Left renal cortex interstitium (tissue), 4 donors: ENCODE results near the gene NAA15. TPM values are rescaled to one million over a fixed set of nuclear protein-coding genes. Genes with fewer than 3 reads are reported as not detected.
"Not testable (repeated sequence)": the region's sequence is repeated elsewhere in the genome, so short reads cannot be mapped to it uniquely, and the experiment has no call there.

Experiments
- DNase-seq, 4 donors: peaks; one replicate each; pipeline ENCODE4 v3.0.0-alpha.2; 2013; ENCODE audit warnings: low read depth in 4 of 4, low spot score in 2 of 4, missing footprints in 1 of 4
- polyA plus RNA-seq, 4 donors: library from polyadenylated mRNA; unstranded; fragments of 120-200 nt; gene quantifications; one replicate each; pipeline ENCODE4 v1.2.1, GENCODE V29; 2013; ENCODE audit not compliant: insufficient read length in 4 of 4

The NAA15 gene
- polyA plus RNA-seq, 4 donors, result 29.3 to 38.3 (median 35.2) TPM

DNA sequence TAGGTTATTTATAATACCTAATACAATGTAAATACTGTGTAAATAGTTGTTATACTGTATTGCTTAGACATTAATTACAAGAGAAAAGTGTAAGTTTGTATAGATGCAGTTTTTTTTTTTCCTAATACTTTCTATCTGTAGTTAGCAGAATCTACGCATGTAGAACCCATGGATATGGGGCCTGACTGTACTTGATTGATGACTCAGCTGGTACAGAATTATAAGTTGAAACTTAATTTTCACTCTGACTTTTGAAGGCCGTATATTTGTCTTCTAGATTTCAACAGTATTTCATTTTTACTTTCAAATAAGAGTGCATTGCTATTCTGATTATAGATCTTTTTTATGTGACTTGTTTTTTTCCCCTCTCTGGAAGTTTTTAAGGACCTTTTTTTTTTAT lies 31.7 kb downstream of the NAA15 start:
- DNase-seq, result no peak

DNA sequence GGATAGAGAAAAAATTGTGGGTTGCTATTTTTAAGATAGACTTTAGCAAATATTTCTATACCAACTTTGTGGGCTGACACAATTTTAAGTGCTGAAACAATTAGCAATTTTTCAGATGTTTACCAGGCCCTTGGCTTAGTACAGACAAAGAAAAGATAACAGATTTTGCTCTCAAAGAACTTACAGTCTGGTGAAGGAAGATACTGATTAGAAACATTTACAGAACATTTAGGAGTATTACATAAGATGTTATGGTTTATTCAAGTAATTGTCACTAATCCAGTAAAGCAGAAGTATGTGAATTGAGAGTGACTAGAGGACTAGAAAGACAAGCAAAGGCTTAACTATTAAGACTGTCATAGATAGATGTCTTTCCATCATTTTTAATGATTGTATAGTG lies 36.3 kb downstream of the NAA15 start:
- no peak for DNase-seq

DNA sequence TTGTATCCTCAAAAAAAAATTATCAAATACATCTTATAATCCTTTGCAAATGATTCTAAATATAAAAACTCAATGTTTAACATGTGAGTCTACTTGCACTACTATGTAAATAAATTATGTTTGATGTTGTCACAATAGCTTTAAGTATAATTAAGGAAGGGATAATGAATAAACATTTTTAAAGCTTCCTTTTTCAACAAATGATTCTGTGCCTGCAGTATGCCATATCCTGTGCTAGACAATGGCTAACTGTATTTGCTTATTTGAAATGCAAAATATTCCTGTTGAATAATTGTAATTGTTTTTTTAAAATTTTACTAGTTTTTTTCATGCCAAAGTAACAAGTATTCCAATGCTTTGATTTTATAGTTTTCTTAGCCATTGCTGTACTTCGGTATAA lies 60.0 kb downstream of the NAA15 start:
- no peak for DNase-seq

DNA sequence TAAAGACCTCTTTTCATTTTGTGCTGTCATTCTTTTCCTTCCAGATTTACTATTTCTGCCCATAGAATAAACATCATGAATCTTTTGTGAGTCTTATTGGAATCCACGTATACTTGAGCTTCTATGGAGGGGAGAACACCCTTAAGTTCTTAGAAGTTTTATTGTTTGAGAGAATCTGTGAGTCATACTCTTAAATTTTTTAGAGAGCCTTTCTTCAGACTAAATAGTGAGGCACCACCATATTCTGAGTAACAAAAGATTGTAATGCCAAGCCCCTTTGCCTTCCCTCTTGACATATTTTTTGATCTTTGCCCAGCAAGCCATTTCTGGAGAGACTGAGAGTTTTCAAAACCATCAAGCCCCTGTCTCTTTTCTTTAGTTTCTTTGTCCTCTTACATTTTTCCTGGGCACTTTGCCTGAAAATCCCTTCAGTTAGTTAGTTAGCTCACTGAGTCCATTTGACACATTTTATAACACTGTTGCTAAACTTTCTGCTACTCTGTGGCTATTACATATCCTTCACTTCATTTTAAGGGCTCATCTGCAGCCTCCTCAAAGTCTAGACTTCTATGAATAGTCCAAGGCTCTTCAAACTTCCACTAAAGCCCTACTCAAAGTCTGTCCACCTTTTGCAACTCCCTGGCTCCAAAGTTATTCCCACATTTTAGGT lies 66.3 kb downstream of the NAA15 start:
- DNase-seq, result no peak

DNA sequence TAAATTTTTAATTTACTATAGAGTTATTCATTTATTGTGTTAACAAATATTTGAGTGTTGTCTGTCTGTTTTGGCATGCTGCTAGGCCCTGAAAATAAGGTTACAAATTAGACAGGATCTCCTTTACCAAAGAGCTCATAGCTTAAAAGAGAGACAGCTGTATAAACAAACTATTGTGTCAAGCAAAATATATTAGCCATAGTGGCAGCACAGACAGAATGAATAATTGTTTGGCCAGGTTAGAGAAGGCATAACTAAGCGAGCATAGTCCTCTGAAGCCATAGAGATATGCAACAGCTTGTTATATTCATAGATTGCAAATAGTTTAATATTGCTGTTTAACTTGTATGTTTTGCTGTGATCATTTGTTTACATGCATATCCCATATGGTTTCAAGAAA lies 67.7 kb downstream of the NAA15 start:
- no peak for DNase-seq

DNA sequence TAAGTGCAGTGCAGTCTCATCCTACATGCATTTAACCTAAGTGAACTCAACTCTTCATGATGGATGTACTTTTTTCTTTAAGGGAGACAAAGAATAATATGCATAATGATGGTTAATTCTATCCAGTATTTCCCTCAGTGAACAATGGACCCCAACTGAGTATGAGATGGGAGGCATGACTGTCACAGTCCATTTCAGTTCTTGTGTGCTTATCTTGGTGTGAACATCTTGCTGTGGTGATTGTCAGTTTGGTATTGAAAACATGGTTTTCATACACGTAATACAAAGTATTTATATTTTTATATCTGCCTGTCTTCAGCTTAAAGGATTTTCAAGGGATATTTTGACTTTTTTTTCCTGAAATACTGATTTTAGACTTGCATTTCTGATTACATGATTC lies 72.9 kb downstream of the NAA15 start:
- DNase-seq, result no peak

DNA sequence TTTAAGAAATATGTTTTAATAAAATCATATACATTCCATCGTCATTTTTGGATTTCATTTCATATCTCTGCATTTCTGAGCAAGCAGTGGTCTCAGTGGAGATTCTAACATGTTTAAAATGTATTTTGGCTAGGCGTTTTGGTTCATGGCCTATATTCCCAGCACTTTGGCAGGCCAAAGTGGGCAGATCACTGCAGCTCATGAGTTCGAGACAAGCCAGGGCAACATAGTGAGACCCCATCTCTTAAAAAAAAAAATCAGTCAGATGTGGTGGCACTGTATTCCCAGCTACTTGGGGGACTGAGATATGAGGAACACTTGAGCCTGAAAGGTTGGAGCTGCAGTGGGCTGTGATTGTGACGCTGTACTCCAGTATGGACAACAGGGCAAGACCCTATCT lies 85.1 kb downstream of the NAA15 start:
- no peak for DNase-seq

DNA sequence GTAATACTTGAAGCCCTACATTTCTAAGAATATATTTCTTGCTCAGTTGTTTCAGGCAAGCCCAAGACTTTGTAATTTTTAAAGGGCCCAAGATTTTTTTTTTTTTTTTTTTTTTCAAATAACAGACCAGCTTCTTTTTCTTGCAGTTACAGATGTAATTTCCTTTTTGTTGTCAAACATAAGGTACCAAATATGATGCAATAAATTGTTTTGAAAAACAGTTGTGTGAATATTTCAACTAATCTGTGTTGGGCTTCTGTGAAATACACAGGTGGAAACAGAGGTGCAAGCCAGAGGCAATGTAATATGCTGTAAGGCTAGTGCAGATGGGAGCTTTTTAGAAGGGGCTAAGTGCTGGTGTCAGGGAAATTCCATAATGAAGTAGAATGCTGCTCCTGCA lies 87.8 kb downstream of the NAA15 start:
- DNase-seq, result no peak

DNA sequence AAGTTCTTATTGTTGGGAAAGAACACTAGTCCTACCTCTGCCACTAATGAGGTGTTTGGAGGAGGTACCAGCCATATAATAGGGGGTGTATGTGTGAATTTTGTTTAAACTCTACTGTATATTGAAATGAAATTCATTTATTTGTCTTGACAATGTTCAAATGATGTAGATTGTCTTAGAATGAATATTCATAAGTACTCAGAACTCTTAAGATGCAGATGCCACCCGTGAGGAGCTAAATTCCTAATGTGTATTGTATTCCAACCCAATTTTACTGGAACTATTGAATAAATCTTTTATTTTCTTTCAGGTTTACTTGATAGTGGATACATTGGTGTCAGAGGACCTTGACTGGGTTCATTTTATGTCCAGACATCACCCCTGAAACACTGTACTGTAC lies 88.7 kb downstream of the NAA15 start:
- DNase-seq, result no peak

DNA sequence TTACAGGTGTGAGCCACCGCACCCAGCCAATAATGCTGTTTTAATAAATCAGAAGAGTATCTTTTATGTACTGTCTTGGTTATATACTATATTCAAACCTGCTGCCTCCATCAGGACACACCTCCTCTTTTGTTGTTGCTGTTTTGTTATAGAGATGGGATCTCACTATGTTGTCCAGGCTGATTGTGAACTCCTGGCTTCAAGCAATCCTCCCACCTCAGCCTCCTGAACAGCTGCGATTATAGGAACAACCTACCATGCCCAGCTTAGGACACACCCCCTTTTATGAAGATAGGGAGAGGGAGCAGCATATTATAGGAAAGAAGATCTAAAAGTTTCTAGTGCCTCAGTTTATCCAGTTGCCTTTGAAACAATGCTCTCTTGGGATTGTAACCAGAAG lies 90.4 kb downstream of the NAA15 start:
- no peak for DNase-seq

DNA sequence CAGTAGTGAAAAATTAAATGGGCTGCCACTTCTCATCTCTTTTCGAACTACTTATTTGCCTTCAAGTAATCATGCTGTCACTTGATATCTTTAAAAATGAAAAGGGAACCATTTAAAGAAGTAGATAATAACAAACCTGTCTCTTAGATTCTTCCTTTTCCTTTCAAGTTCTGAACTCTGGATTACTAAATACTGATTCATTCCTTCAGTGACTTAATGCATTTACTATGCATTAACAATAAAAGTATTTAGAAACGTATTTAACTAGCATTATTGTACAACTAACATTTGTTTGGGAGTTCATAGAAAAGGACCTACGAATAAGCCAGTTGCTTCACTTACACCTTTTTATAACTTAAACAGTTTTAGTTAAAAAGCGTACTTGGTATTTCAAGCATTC lies 91.5 kb downstream of the NAA15 start:
- DNase-seq, result no peak

DNA sequence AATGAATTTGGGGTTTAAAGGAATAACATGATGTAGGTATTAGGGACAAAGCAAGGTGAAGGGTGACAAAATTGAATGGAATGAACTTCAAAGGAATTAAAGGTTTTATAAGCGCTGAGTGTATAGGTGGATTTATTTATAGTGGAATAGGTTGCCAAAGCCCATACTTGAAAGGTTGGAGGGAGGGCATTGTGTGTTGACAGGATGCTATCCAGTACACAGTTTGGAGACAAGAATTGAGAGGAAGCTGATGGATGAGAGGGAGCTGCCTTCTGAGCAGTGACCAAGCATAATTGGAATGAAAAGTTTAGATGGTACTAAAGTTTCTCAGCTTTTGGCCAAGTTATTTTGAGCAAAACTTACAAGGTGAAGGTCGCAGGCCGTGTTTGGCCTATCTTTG lies 100.1 kb downstream of the NAA15 start:
- no peak for DNase-seq

DNA sequence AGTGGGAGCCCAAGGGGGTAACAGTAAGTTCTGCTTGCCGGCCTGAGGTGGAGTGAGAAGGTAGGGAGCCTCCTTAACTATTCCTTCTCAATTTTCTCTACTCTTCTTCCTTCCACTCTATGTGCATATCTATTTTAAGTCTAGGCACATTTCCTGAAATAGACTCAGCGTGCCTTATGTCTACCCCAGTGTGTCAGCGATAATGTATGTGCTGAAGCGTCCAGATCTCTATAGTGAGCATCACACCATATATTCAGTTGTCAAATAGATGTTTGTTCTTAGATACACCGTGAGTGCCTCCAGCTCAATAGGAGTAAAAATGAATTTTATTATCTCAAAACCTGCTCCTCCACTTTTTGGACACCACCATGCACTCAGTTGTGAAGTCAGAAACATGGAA lies 101.1 kb downstream of the NAA15 start:
- DNase-seq, result no peak

DNA sequence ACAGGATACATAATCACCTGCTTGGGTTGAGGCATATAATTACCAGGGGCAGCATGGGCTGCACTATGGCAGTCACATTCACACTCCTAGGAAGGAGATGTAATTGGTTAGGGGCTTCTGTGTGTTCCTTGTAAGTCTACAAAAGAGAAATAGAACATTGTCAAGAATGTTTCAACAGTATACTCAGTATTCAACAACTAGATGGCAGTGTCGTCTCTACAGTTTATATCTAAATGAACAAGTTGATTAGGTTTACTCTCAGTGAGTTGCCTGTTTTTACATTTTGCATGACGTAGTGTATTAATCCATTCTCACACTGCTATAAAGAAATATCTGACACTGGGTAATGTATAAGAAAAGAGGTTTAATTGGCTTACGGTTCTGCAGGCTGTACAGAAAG lies 102.2 kb downstream of the NAA15 start:
- no peak for DNase-seq

DNA sequence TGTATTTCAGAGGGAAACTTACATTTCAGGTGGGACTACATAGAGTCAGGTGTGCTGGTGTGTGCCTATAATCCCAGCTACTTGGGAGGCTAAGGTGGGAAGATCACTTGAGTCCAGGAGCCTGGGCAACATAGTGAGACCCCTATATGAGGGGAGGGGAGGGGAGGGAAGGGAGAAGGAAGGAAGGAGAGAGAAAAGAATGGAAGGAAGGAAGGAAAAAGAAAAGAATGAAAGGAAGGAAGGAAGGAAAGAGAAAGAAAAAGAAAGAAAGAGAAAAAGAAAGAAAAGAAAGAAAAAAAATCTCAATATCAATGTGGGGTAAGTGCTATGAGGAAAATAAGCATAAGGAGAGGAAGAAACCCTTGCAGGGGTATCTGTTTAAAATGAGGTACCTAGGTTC lies 109.0 kb downstream of the NAA15 start:
- DNase-seq, result no peak

DNA sequence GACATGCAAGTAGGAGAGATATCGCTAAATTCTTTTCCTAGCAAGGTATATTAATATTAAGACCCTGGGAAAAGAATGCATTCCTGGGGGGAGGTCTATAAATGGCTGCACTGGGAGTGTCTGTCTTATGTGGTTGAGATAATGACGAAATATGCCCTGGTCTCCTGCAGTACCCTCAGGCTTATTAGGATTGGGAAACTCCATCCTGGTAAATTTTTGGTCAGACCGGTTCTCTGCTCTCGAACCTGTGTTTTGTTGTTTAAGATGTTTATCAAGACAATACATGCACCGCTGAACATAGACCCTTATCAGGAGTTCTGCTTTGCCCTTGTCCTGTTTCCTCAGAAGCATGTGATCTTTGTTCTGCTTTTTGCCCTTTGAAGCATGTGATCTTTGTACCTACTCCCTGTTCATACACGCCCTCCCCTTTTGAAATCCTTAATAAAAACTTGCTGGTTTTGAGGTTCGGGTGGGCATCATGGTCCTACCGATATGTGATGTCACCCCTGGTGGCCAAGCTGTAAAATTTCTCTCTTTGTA lies 113.4 kb downstream of the NAA15 start:
- DNase-seq, result not testable (repeated sequence)

DNA sequence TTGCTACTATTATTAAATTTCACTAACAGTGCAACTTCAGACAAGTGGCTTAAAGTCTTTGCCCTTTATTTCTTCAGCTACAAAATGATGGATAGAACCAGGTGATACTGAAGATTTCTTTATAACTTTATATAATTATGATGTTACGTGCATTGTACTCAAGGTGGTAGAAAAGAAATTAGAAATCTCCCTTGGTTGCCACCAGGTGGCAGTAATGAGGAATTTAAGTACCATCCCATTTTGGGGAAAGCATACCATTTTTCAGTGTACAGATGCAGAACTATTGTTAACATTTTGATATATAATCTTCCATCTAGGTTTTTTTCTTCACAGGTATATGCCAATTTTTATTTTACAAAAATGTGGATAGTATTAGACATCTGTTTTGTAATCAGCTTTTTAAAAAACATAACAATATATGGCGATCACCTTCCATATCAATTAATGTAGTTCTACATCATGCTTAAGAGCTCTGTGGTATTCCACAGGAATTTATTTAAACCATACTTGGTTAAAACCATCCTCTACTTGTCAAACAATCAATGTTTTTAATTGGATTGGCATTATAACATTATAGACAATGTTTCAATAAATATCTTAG lies 114.9 kb downstream of the NAA15 start:
- DNase-seq, result peak in 1 of 4 donors; percentile 2

DNA sequence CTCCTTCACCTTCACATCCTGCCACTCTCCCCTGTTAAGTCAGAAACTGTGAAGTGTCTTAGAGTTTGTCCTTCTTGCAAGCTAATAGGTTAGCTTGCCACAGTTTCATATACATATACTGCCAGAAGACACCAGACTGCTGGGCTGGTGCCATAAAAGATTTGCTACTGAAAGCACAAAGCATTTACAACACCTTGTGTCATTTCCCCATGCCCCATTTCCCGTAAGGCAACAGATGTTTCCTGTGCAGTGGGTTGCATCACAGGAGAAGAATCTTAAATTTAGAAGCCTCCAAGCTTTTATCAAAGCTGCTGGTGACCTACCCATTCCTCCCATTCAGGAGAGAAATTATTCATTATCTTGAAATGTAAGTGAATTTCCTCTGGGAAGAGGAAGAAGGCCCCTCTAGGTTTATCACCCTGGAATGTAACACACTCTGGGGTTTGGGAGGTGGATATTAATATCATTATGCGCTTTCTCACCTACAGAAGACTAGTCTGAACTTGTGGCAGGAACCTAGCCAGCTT lies 118.1 kb downstream of the NAA15 start:
- DNase-seq, result peak in 1 of 4 donors; percentile 10

DNA sequence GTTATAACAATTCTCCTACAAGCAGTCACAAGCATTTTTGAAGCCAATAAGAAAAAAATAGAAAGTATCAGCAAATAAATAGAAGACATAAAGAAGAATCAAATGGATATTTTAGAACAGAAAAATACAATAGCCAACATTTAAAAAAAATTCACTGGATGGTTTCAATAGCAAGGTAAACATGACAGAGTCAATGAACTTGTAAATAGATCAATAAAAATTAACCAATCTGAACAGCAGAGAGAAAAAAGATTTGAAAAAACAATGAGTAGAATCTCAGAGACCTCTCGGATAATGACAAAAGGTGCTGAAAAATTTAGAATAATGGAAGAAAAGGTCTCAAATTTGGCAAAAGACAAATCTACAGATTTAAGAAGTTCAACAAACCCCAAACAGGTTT lies 119.3 kb downstream of the NAA15 start:
- DNase-seq, result no peak

DNA sequence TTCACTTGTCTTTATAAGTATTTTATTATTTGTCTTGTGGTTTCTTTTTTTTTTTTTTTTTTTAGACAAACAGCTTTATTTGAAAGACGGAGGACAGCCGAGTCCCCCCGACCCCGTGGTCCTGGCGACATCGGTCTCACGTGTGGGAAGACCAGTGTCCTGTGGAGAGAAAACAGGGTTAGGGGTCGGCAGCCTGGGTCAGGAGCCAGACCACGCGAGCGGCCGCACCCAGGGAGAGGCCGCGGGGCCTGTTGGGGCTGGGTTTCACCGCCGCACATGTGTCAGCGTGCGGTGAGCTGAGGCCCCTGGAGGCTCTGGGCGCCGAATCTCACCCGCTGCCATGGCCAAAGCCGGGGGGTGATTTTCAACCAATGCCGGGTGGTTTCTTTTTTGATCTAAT lies 134.8 kb downstream of the NAA15 start:
- no peak for DNase-seq

DNA sequence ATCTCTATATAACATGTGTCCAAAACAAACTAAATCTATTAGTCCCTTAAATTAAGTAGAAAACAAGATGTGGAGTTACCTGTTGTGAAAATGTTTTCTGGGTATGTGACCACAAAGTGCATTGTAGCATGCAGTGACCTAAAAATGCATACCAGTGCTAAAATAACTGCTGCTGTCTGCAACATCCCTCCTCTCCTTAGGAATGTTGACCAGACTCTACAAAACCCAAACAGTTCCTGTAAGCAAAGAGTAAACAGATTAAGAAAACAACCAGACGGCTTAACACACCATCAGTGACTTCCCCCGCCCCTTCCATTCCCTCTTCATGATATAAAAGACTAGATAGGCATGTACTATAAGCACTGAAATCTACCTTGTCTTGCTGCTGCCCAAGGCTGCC lies 136.8 kb downstream of the NAA15 start:
- DNase-seq, result no peak

DNA sequence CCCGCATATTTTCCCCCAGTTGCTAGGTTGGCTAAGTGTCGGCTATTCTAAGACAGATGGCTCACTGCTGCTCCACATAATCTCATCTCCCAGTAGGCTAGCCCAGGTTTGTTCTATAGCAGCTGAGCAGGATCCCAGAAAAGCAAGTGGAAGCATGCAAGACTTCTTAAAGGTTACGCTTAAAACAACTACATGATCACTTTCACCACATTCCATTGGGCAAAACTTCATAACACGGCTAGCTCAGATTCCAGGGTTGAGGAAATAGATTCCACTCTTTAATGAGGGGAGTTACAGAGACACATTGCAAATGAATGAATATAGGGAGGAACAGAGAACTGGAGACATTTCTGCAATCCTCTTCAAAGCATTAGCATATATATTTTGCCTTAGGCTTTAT lies 139.7 kb downstream of the NAA15 start:
- no peak for DNase-seq
